DND-41 (cell line): ENCODE measurements around the gene CANX.

Experiments used
- EZH2 ChIP-seq: IDR thresholded peaks from 3 replicates; pipeline ENCODE4 v1.6.1; 2012; ENCODE audit warnings: borderline replicate concordance, low read depth, mild to moderate bottlenecking, moderate library complexity, low read length, inconsistent platforms; ENCODE audit not compliant: severe bottlenecking
- TF ChIP-seq, protein P1 (sequence below): IDR thresholded peaks from 2 replicates; pipeline ENCODE4 v1.5.1; 2012; ENCODE audit warnings: borderline replicate concordance, low read length, moderate library complexity, mild to moderate bottlenecking; ENCODE audit not compliant: poor library complexity, severe bottlenecking; ENCODE audit errors: extremely low read depth

DNA sequence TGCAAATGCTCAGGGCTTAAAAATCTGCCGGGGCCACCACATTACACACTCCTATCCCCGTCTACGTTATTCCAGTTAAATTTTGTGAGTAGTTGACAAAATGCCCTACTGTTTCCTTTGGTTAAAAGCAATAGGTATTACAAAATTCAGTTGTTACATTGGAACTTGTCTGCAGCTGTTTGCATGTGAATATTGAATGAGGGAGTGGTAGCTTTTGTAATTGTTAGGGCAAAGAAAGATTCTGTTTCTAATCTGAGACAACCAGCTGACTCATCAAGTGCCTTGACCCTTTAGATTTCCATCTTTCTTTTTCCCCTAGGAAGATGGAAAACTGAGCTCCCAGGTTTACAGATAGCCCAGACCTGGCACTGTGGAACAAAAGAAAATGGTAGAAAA, 64.0 kb downstream of the CANX start:
- no peak for TF ChIP-seq EZH2
- TF ChIP-seq, protein P1, sequence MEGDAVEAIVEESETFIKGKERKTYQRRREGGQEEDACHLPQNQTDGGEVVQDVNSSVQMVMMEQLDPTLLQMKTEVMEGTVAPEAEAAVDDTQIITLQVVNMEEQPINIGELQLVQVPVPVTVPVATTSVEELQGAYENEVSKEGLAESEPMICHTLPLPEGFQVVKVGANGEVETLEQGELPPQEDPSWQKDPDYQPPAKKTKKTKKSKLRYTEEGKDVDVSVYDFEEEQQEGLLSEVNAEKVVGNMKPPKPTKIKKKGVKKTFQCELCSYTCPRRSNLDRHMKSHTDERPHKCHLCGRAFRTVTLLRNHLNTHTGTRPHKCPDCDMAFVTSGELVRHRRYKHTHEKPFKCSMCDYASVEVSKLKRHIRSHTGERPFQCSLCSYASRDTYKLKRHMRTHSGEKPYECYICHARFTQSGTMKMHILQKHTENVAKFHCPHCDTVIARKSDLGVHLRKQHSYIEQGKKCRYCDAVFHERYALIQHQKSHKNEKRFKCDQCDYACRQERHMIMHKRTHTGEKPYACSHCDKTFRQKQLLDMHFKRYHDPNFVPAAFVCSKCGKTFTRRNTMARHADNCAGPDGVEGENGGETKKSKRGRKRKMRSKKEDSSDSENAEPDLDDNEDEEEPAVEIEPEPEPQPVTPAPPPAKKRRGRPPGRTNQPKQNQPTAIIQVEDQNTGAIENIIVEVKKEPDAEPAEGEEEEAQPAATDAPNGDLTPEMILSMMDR = no peak
